Stimulated activated CD8-positive, alpha-beta memory T cell treated with anti-CD3 and anti-CD28 coated beads, Interleukin-12 subunit alpha, Interleukin-12 subunit beta, amount 100 ng/mL, for 1 hour (primary cell): ENCODE results near the gene ASCC1.
A peak's percentile ranks its signal among the peaks of the same experiment; 100 is the strongest.
"Not testable (repeated sequence)": the region's sequence is repeated elsewhere in the genome, so short reads cannot be mapped to it uniquely, and the experiment has no call there.

Source experiments
- DNase-seq: peaks from one replicate; pipeline ENCODE4 v3.0.0-alpha.2; 2020; ENCODE audit warnings: low read depth

ASCC1 gene

GRCh38 chr10:72248468-72249151 is 32.5 kb upstream of the ASCC1 start:
- DNase-seq: peak; percentile 54

GRCh38 chr10:72245949-72246525 is 30.0 kb upstream of the ASCC1 start:
- DNase-seq: no peak

GRCh38 chr10:72244573-72245038 is 28.5 kb upstream of the ASCC1 start:
- no peak for DNase-seq

- no peak for DNase-seq
These were observed 27.9 kb upstream of the ASCC1 start for GRCh38 chr10:72243822-72244437.

GRCh38 chr10:72242675-72243074 is 26.6 kb upstream of the ASCC1 start:
- DNase-seq: no peak

- DNase-seq: no peak
These were observed 25.7 kb upstream of the ASCC1 start for GRCh38 chr10:72241691-72242252.

GRCh38 chr10:72240371-72240770 is 24.3 kb upstream of the ASCC1 start:
- DNase-seq: no peak

- DNase-seq: no peak
These were observed 23.3 kb upstream of the ASCC1 start for GRCh38 chr10:72239409-72239808.

GRCh38 chr10:72238392-72239175 is 22.5 kb upstream of the ASCC1 start:
- DNase-seq: no peak

- no peak for DNase-seq
These were observed 19.6 kb upstream of the ASCC1 start for GRCh38 chr10:72235544-72236279.

- DNase-seq: no peak
These were observed 18.6 kb upstream of the ASCC1 start for GRCh38 chr10:72234560-72235095.

- no peak for DNase-seq
These were observed 17.5 kb upstream of the ASCC1 start for GRCh38 chr10:72233621-72234020.

GRCh38 chr10:72229261-72230251 is 13.5 kb upstream of the ASCC1 start:
- DNase-seq: no peak

- DNase-seq: no peak
These were observed 12.3 kb upstream of the ASCC1 start for GRCh38 chr10:72228318-72228751.

- no peak for DNase-seq
These were observed 11.8 kb upstream of the ASCC1 start for GRCh38 chr10:72227826-72228225.

- DNase-seq: no peak
These were observed 10.4 kb upstream of the ASCC1 start for GRCh38 chr10:72226418-72227027.

- not testable (repeated sequence) for DNase-seq
These were observed 8.1 kb upstream of the ASCC1 start for GRCh38 chr10:72224191-72224590.

GRCh38 chr10:72223743-72224101 is 7.6 kb upstream of the ASCC1 start:
- DNase-seq: no peak

GRCh38 chr10:72221278-72221677 is 5.2 kb upstream of the ASCC1 start:
- DNase-seq: no peak

- DNase-seq: no peak
These were observed 4.6 kb upstream of the ASCC1 start for GRCh38 chr10:72220637-72221036.
